Stimulated activated naive B cell treated with anti-CD40 and anti-IgM and Interleukin-4, amounts not matched to agents 10 μg/mL and 1 μg/mL and 100 μg/mL, for 72 hours (primary cell): Measurements from ENCODE around the gene VSIR.
A peak's percentile ranks its signal among the peaks of the same experiment; 100 is the strongest.

Experiments
- ATAC-seq, 2 donors: fragments of 150-1000 bp; cut with Tn5 transposase; replicated peaks; 2 replicates each; pipeline ENCODE4 v1.10.0; 2021; ENCODE audit warnings: moderate library complexity in 1 of 2
- DNase-seq: peaks from one replicate; pipeline ENCODE4 v3.0.0; 2021
- H3K27ac Mint-ChIP-seq: one replicate; pipeline ENCODE4 v1.8.0; 2022; ENCODE audit warnings: mild to moderate bottlenecking, mixed read lengths
- H3K27me3 Mint-ChIP-seq, 2 donors: one replicate each; pipeline ENCODE4 v1.8.0; 2022; ENCODE audit warnings: mixed read lengths in 2 of 2
- H3K36me3 Mint-ChIP-seq, 2 donors: one replicate each; pipeline ENCODE4 v1.8.0; 2022; ENCODE audit warnings: mixed read lengths in 2 of 2, mild to moderate bottlenecking in 1 of 2
- H3K4me1 Mint-ChIP-seq, 2 donors: one replicate each; pipeline ENCODE4 v1.8.0; 2022; ENCODE audit warnings: mixed read lengths in 2 of 2, mild to moderate bottlenecking in 1 of 2
- H3K4me3 Mint-ChIP-seq, 2 donors: one replicate each; pipeline ENCODE4 v1.8.0; 2022; ENCODE audit warnings: mild to moderate bottlenecking in 2 of 2, mixed read lengths in 2 of 2, moderate library complexity in 1 of 2
- H3K9me3 Mint-ChIP-seq, 2 donors: one replicate each; pipeline ENCODE4 v1.8.0; 2022; ENCODE audit warnings: mixed read lengths in 2 of 2, mild to moderate bottlenecking in 1 of 2

Gene VSIR

DNA sequence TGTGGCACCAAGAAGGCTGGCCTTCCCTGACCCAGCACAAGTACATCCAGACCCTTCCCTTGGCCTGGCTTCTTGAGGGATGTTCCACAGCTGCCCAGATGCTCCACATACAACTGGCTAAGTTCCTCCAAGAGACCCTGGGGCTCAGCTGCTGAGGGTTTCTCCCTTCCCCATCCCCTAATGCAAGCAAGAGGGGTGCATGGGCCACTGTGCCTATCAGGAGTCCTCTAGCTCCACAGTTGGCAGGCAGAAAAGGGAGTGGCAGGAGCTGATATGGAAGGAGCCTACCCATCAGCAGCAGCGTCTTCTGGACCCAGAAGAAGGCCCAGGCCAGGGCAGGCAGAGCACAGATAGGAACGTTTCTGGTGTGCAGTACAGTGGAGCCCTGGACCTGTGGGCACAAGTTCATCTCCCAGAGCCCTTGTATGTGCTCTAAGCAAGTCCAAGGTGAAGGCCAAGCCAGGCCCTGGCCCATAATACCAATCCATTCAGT lies 26.2 kb downstream of the VSIR start:
- Mint-ChIP-seq H3K9me3 (peaks cover 0 to 2% of the 10 kb centered on the region in 2 donors), H3K36me3 (peaks cover 0 to 13% of the 10 kb centered on the region in 2 donors), H3K4me1 (peaks cover 61 to 77% of the 10 kb centered on the region in 2 donors), H3K27me3 (no peaks in the 10 kb centered on the region), H3K4me3 (no peak overlapping the region), H3K27ac (peak overlapping the region; percentile 96)
- no peak for ATAC-seq
- DNase-seq, result no peak

DNA sequence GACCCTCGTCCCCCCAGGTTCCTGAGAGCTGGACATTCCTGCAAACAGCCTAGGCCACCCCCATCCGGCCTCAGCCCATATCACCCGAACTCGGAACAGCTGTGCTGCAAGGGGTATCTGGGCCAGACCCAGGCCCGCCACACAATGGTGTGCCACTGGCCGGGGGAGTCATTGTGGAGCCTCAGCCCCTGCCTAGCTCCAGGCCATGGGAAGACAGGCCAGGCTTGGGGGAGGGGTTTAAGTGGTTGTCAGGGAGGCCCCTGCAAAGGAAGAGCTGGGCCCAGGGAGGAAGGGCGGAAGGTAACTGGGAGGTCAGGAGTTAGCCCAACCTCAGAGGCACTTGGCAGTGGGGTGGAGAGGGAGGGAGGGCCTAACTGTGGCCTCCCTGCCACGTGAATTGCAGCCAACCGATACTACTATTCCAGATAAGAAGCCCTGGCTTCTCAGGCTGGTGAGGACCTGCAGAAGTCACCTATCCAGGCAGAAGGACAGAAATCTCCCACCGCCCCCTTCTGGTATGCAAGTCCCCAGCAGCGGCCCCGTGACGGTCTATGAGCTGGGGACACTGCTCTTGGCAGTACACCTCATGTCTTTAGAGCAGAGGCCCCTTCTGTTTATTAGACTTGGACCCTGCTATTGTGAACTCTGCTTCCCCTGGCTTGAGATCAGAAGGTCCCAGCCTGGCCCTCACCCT lies 26.8 kb downstream of the VSIR start:
- Mint-ChIP-seq H3K27me3 (no peaks in the 10 kb centered on the region), H3K9me3 (peaks cover 0 to 2% of the 10 kb centered on the region in 2 donors), H3K27ac (peak overlapping the region; percentile 96), H3K4me3 (no peak overlapping the region), H3K4me1 (peaks cover 58 to 76% of the 10 kb centered on the region in 2 donors), H3K36me3 (peaks cover 0 to 10% of the 10 kb centered on the region in 2 donors)
- ATAC-seq, result no peak
- DNase-seq, result no peak

DNA sequence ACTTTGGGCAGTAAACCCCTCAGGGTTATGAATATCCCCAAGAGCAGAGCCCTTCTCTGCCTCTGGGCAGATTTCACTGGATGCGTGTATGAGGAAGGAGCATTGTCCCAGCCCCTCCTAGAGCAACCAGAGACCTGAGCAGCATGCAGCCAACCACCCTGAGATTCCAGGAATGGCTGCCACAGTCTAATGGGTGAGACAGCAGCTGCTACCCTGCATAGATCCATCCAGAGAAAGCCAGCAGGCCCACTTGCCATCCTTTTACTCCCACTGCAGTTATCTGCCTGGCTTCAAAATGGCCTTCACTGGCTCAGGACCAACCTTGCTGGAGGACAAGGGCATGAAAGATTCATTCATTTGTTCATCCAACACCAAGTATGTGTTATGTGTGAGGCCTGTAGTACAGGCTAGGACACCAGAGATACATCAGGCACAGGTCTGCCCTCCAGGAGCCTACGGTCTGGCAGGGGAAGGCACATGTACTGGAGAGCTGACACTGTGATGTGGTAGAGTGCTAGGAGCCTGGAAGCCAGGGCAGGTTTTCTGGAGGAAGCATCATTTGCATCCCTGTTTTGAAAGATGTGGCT lies 27.6 kb downstream of the VSIR start:
- Mint-ChIP-seq H3K27me3 (no peaks in the 10 kb centered on the region), H3K4me1 (peaks cover 56 to 76% of the 10 kb centered on the region in 2 donors), H3K36me3 (peaks cover 0 to 9% of the 10 kb centered on the region in 2 donors), H3K4me3 (no peak overlapping the region), H3K27ac (peak overlapping the region; percentile 28), H3K9me3 (peaks cover 0 to 2% of the 10 kb centered on the region in 2 donors)
- no peak for ATAC-seq
- DNase-seq, result no peak

DNA sequence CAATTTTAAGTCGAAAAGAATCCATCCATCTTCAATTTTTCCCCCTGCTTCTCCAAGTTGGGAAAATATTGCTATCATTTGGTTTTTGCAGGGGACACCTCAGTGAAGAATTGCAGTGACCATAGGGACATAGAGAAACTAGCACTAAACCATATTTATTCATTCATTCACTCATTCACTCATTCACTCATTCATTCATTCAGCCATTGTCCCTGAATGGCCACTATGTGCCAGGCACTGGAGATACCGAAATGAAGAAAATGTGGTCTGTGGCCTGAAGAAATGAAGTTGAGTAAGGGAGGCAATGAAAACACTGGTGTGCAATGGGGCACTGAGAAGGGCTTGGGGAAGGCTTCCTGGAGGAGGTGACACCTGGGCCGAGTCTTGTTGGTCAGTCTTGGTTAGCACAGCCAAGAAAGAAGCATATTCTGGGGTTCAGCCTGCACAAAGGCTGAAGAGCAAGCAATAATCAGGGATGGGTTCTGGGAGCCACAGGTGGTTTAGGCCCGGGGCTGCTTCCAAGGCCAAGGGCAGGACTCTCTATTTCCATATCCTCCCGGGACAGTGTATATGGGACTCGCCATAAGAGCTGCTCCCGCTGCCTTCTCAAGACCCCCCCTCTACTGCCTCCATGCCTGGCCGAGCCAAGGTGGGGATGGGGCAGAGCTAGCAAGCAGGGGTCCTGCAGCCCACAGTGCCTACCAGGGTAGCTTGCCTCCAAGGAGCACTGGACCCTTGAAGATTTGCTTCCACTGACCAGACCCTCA lies 28.2 kb downstream of the VSIR start:
- Mint-ChIP-seq H3K27ac (no peak overlapping the region), H3K4me1 (peaks cover 55 to 75% of the 10 kb centered on the region in 2 donors), H3K4me3 (no peak overlapping the region), H3K27me3 (no peaks in the 10 kb centered on the region), H3K36me3 (peaks cover 0 to 3% of the 10 kb centered on the region in 2 donors), H3K9me3 (peaks cover 0 to 2% of the 10 kb centered on the region in 2 donors)
- no peak for ATAC-seq
- DNase-seq, result no peak

DNA sequence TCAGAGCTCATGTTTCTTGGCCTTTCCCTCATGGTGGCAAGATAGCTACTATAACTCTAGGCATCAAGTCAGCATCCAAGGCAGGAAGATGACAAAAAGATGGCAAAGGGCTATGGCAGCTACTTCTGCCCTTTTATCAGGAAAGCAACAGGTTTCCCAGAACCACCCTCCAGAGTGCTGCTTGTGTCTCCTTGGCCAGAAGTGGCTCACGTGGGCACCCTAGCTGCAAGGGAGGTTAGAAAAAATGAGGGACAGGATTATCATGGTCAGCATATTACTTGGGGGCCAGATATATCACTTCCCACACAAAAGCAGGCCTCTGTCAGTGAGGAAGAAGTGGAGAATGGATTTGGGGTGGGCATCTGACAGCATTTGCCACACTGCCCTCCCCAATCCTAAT lies 29.5 kb downstream of the VSIR start:
- Mint-ChIP-seq H3K4me1 (peaks cover 53 to 75% of the 10 kb centered on the region in 2 donors), H3K4me3 (no peak overlapping the region), H3K36me3 (peaks cover 0 to 3% of the 10 kb centered on the region in 2 donors), H3K9me3 (peaks cover 0 to 2% of the 10 kb centered on the region in 2 donors), H3K27me3 (no peaks in the 10 kb centered on the region), H3K27ac (no peak overlapping the region)
- no peak for DNase-seq
- no peak for ATAC-seq

- Mint-ChIP-seq H3K4me1 (peaks cover 51 to 72% of the 10 kb centered on the region in 2 donors), H3K27me3 (no peaks in the 10 kb centered on the region), H3K9me3 (peaks cover 0 to 2% of the 10 kb centered on the region in 2 donors), H3K36me3 (no peaks in the 10 kb centered on the region), H3K27ac (no peak overlapping the region), H3K4me3 (no peak overlapping the region)
- DNase-seq (no peak), ATAC-seq (no peak)
Observed at GRCh38 chr10:71743089-71743838, 30.1 kb downstream of the VSIR start.

- no peaks in the 10 kb centered on the region for H3K27me3 Mint-ChIP-seq
- H3K27ac Mint-ChIP-seq, result no peak overlapping the region
- no peaks in the 10 kb centered on the region for H3K9me3 Mint-ChIP-seq
- no peak overlapping the region for H3K4me3 Mint-ChIP-seq
- DNase-seq (no peak), ATAC-seq (no peak)
- peaks cover 52 to 72% of the 10 kb centered on the region in 2 donors for H3K4me1 Mint-ChIP-seq
- H3K36me3 Mint-ChIP-seq, result no peaks in the 10 kb centered on the region
Observed at GRCh38 chr10:71742301-71743088, 30.8 kb downstream of the VSIR start.

- DNase-seq, result no peak
- no peaks in the 10 kb centered on the region for H3K27me3 Mint-ChIP-seq
- H3K4me1 Mint-ChIP-seq, result peaks cover 51 to 72% of the 10 kb centered on the region in 2 donors
- peak overlapping the region; percentile 9 for H3K27ac Mint-ChIP-seq
- no peaks in the 10 kb centered on the region for H3K9me3 Mint-ChIP-seq
- no peak overlapping the region for H3K4me3 Mint-ChIP-seq
- no peaks in the 10 kb centered on the region for H3K36me3 Mint-ChIP-seq
- ATAC-seq, result no peak
Observed at GRCh38 chr10:71741671-71742070, 31.6 kb downstream of the VSIR start.

DNA sequence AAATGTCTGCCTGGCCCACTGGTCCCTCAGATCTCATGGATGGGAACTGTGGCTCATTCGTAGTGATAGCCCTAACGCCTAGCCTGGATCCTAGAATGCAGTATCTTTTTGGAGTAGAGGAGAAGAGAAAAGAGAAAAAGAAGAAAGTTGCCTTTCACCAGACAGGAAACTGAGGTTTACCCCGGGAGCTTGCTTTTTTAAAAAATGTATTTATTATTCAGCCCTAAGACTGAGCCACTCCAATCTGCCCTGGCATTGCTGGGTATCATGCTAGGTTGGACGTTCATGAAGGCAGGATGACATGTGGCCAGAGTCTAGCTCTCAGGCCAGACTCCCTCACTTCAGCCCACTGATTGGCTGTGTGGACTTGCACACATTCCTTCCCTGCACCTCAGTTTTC lies 32.3 kb downstream of the VSIR start:
- Mint-ChIP-seq H3K4me1 (peaks cover 51 to 72% of the 10 kb centered on the region in 2 donors), H3K27me3 (no peaks in the 10 kb centered on the region), H3K9me3 (no peaks in the 10 kb centered on the region), H3K36me3 (no peaks in the 10 kb centered on the region), H3K27ac (no peak overlapping the region), H3K4me3 (no peak overlapping the region)
- ATAC-seq, result no peak
- no peak for DNase-seq

GRCh38 chr10:71740069-71740653 lies 33.2 kb downstream of the VSIR start:
- H3K27me3 Mint-ChIP-seq, result no peaks in the 10 kb centered on the region
- no peaks in the 10 kb centered on the region for H3K36me3 Mint-ChIP-seq
- no peak for ATAC-seq
- no peaks in the 10 kb centered on the region for H3K9me3 Mint-ChIP-seq
- H3K27ac Mint-ChIP-seq, result no peak overlapping the region
- no peak for DNase-seq
- no peak overlapping the region for H3K4me3 Mint-ChIP-seq
- H3K4me1 Mint-ChIP-seq, result peaks cover 52 to 72% of the 10 kb centered on the region in 2 donors

DNA sequence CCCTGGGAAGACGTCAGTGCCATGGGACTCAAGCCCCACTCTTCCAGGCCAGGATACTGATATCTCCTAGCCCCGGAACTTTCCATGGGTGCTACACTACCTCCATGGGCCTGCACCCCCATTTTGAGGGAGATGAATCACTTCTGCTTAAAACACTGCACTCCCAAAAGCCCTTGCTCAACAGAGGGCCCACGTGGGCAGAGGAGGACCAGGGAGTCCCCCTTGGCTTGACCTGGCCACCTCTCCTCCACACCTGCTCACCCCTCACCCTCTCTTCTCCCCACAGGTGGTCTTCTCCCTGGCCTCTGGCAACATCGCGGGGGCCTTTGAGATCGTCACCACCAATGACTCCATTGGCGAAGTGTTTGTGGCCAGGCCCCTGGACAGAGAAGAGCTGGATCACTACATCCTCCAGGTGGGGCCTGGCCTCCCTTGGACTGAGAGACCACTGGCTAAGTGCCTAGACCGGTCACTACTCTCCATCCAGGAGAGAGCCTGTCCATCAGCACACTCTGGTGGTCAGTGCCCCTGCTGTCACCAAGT lies 33.9 kb downstream of the VSIR start:
- no peaks in the 10 kb centered on the region for H3K27me3 Mint-ChIP-seq
- peak overlapping the region; percentile 69 for H3K27ac Mint-ChIP-seq
- DNase-seq, result no peak
- no peaks in the 10 kb centered on the region for H3K36me3 Mint-ChIP-seq
- H3K9me3 Mint-ChIP-seq, result no peaks in the 10 kb centered on the region
- no peak for ATAC-seq
- peaks cover 58 to 76% of the 10 kb centered on the region in 2 donors for H3K4me1 Mint-ChIP-seq
- no peak overlapping the region for H3K4me3 Mint-ChIP-seq

- H3K27ac Mint-ChIP-seq, result peak overlapping the region; percentile 84
- H3K9me3 Mint-ChIP-seq, result no peaks in the 10 kb centered on the region
- peak; percentile 30 to 40 for ATAC-seq
- H3K4me1 Mint-ChIP-seq, result peaks cover 66 to 86% of the 10 kb centered on the region in 2 donors
- H3K27me3 Mint-ChIP-seq, result no peaks in the 10 kb centered on the region
- no peaks in the 10 kb centered on the region for H3K36me3 Mint-ChIP-seq
- no peak for DNase-seq
- no peak overlapping the region for H3K4me3 Mint-ChIP-seq
Observed at GRCh38 chr10:71737834-71738197, 35.5 kb downstream of the VSIR start.
